ENCODE measurements around the gene NCKIPSD. TPM values are rescaled to one million over a fixed set of nuclear protein-coding genes. Genes with fewer than 3 reads are reported as not detected.

NCKIPSD gene
- total RNA-seq, 1 experiment from 2014 or later: 36.9 TPM

DNA sequence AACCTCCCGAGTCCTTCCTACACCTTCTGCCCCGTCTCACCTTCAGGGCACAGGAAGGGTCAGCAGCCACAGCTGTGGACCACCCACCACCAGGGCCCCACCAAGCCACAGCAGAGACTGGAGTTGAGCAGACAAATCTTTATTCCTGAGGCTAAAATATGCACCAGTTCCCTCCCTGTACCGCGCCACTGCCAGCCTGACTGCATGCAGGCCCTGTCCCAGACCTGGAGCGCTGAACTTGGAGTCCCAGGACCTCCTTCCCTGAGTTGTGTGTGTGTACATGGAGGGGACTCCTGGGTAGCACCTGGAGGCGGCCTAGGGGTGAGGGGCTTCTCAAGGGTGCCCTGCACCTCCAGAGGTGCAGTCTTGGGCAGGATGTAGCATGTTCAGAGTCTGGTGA is 60.1 kb downstream of the NCKIPSD start:
- no peaks in the 10 kb centered on the region for H3K27me3 ChIP-seq (ENCODE audit: insufficient read depth, low read length)
- H3K9me3 ChIP-seq (ENCODE audit: control insufficient read depth in 1 of 2, insufficient read depth in 1 of 2, low read depth in 1 of 2, low read length in 2 of 2): no peaks in the 10 kb centered on the region
- no peaks in the 10 kb centered on the region for H3K4me1 ChIP-seq (ENCODE audit: control insufficient read depth in 1 of 2, insufficient read depth in 2 of 2, low read length in 2 of 2)
- no peak for TF ChIP-seq ELF1 (IDR thresholded peaks at IDR 0.05; ENCODE audit: borderline replicate concordance, low read depth)
- no peak for TF ChIP-seq EGR1 (IDR thresholded peaks at IDR 0.05; ENCODE audit: low read depth)
- TF ChIP-seq, protein P1, sequence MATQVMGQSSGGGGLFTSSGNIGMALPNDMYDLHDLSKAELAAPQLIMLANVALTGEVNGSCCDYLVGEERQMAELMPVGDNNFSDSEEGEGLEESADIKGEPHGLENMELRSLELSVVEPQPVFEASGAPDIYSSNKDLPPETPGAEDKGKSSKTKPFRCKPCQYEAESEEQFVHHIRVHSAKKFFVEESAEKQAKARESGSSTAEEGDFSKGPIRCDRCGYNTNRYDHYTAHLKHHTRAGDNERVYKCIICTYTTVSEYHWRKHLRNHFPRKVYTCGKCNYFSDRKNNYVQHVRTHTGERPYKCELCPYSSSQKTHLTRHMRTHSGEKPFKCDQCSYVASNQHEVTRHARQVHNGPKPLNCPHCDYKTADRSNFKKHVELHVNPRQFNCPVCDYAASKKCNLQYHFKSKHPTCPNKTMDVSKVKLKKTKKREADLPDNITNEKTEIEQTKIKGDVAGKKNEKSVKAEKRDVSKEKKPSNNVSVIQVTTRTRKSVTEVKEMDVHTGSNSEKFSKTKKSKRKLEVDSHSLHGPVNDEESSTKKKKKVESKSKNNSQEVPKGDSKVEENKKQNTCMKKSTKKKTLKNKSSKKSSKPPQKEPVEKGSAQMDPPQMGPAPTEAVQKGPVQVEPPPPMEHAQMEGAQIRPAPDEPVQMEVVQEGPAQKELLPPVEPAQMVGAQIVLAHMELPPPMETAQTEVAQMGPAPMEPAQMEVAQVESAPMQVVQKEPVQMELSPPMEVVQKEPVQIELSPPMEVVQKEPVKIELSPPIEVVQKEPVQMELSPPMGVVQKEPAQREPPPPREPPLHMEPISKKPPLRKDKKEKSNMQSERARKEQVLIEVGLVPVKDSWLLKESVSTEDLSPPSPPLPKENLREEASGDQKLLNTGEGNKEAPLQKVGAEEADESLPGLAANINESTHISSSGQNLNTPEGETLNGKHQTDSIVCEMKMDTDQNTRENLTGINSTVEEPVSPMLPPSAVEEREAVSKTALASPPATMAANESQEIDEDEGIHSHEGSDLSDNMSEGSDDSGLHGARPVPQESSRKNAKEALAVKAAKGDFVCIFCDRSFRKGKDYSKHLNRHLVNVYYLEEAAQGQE (IDR thresholded peaks at IDR 0.05; ENCODE audit: low read depth): no peak
- TF ChIP-seq TCF7L2 (IDR thresholded peaks at IDR 0.05; ENCODE audit: borderline replicate concordance, extremely low read depth, insufficient read depth, insufficient read length): no peak
- TF ChIP-seq POLR2AphosphoS5 (IDR thresholded peaks at IDR 0.05; ENCODE audit: low read depth, low read length): no peak
- TF ChIP-seq ZNF274 (IDR thresholded peaks at IDR 0.05; ENCODE audit: low read depth, low read length): no peak
- TF ChIP-seq ZFX (IDR thresholded peaks at IDR 0.05): no peak
- no peak for TF ChIP-seq FOSL1 (IDR thresholded peaks at IDR 0.05; ENCODE audit: low read depth)
- no peak for TF ChIP-seq EZH2 (IDR thresholded peaks at IDR 0.05)
- TF ChIP-seq RAD21 (IDR thresholded peaks at IDR 0.05; ENCODE audit: low read depth): no peak
- TF ChIP-seq SIN3A (IDR thresholded peaks at IDR 0.05; ENCODE audit: low read depth): no peak
- TF ChIP-seq CBX3 (IDR thresholded peaks at IDR 0.05; ENCODE audit: low read depth): no peak
- TF ChIP-seq, protein P2, sequence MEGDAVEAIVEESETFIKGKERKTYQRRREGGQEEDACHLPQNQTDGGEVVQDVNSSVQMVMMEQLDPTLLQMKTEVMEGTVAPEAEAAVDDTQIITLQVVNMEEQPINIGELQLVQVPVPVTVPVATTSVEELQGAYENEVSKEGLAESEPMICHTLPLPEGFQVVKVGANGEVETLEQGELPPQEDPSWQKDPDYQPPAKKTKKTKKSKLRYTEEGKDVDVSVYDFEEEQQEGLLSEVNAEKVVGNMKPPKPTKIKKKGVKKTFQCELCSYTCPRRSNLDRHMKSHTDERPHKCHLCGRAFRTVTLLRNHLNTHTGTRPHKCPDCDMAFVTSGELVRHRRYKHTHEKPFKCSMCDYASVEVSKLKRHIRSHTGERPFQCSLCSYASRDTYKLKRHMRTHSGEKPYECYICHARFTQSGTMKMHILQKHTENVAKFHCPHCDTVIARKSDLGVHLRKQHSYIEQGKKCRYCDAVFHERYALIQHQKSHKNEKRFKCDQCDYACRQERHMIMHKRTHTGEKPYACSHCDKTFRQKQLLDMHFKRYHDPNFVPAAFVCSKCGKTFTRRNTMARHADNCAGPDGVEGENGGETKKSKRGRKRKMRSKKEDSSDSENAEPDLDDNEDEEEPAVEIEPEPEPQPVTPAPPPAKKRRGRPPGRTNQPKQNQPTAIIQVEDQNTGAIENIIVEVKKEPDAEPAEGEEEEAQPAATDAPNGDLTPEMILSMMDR (IDR thresholded peaks at IDR 0.05 in 2 of 3, conservative IDR thresholded peaks at IDR 0.05 in 1 of 3; ENCODE audit: borderline replicate concordance in 1 of 3, insufficient read depth in 1 of 3, low read depth in 2 of 3, low read length in 2 of 3): no peak
- TF ChIP-seq, protein P3, sequence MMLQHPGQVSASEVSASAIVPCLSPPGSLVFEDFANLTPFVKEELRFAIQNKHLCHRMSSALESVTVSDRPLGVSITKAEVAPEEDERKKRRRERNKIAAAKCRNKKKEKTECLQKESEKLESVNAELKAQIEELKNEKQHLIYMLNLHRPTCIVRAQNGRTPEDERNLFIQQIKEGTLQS (IDR thresholded peaks at IDR 0.05): no peak
- no peak overlapping the region for H3K4me3 ChIP-seq (replicated peaks in 1 of 2; ENCODE audit: low read depth in 1 of 2, low read length in 2 of 2)
- H3K9me2 ChIP-seq (ENCODE audit: insufficient read depth): no peaks in the 10 kb centered on the region
- H3K9ac ChIP-seq (ENCODE audit: low read length): no peak overlapping the region
- ChIA-PET POLR2A (no interaction called here), CTCF (interaction anchor here (1.4 kb wide), 1 partner anchor 10 kb away, joined by 3 read pairs; the partner anchor contains the start of gene SLC26A6), RAD21 (ENCODE audit: low non-redundant PET in 1 of 2, low total read pairs in 2 of 2, uncharacterized antibody in 2 of 2, unreplicated experiment in 2 of 2) (no interaction called here)
- DNase-seq (ENCODE audit: low read depth, low spot score) (no peak), ATAC-seq (no peak)
- H3K36me3 ChIP-seq (ENCODE audit: control insufficient read depth in 1 of 2, insufficient read depth in 2 of 2, low read length in 2 of 2): peaks cover 13 to 19% of the 10 kb centered on the region in 2 experiments; a peak in 3 of 4 replicates
- intact Hi-C loops (cut with micrococcal nuclease): no loop called here
- H3K4me2 ChIP-seq (ENCODE audit: low read length): no peak overlapping the region
- H3K79me2 ChIP-seq (ENCODE audit: insufficient read depth, low read length): no peaks in the 10 kb centered on the region
- no peak overlapping the region for H3K27ac ChIP-seq (ENCODE audit: low read depth, low read length)
- H2AFZ ChIP-seq (ENCODE audit: low read depth, low read length, poor library complexity, severe bottlenecking): no peak overlapping the region
- H4K20me1 ChIP-seq (ENCODE audit: insufficient read depth): no peaks in the 10 kb centered on the region
- BruUV-seq (replicated peaks): no TSS peak
